Spleen (tissue), 11 donors: ENCODE results near the gene CEP68. TPM values are rescaled to one million over a fixed set of nuclear protein-coding genes. Genes with fewer than 3 reads are reported as not detected.

Source experiments
- DNase-seq: peaks from one replicate; pipeline ENCODE4 v3.0.0-alpha.2; 2020
- H3K27ac ChIP-seq, 8 donors: fragments of 200-600 bp; sonication (generic) in 7 of 8; 1 replicate in 4 of 8; 2 replicates in 4 of 8; pipeline versions ENCODE4 v1.5.0 to v1.8.0; 2016 to 2021; ENCODE audit warnings: inconsistent platforms in 4 of 8, mild to moderate bottlenecking in 4 of 8, moderate library complexity in 1 of 8
- H3K27me3 ChIP-seq, 7 donors: fragments of 200-600 bp; sonication (generic) in 6 of 7; replicated peaks in 1 of 7; 1 replicate in 4 of 7; 2 replicates in 3 of 7; pipeline versions ENCODE4 v1.5.0 to v1.8.0; 2016 to 2021; ENCODE audit warnings: inconsistent platforms in 3 of 7, mild to moderate bottlenecking in 1 of 7
- H3K36me3 ChIP-seq, 6 donors: fragments of 200-600 bp; sonication (generic) in 5 of 6; 1 replicate in 4 of 6; 2 replicates in 2 of 6; pipeline versions ENCODE4 v1.5.0 to v1.8.0; 2016 to 2021; ENCODE audit warnings: inconsistent platforms in 2 of 6
- H3K4me1 ChIP-seq, 6 donors: fragments of 200-600 bp; sonication (generic) in 5 of 6; 1 replicate in 3 of 6; 2 replicates in 3 of 6; pipeline versions ENCODE4 v1.5.0 to v1.8.0; 2016 to 2021; ENCODE audit warnings: inconsistent platforms in 3 of 6
- H3K4me3 ChIP-seq, 8 donors: fragments of 200-600 bp; sonication (generic) in 7 of 8; 1 replicate in 4 of 8; 2 replicates in 4 of 8; pipeline versions ENCODE4 v1.5.0 to v1.8.0; 2016 to 2021; ENCODE audit warnings: inconsistent platforms in 4 of 8, mild to moderate bottlenecking in 4 of 8, moderate library complexity in 2 of 8
- H3K9me3 ChIP-seq, 8 donors: fragments of 200-600 bp; sonication (generic) in 7 of 8; 1 replicate in 4 of 8; 2 replicates in 4 of 8; pipeline versions ENCODE4 v1.5.0 to v1.8.0; 2016 to 2021; ENCODE audit warnings: inconsistent platforms in 4 of 8
- POLR2A ChIP-seq, 3 donors: fragments of 450-650 bp; IDR thresholded peaks; one replicate each; pipeline ENCODE4 v1.5.1; 2017; ENCODE audit warnings: antibody characterized with exemption in 3 of 3, mild to moderate bottlenecking in 1 of 3
- POLR2AphosphoS5 ChIP-seq, 3 donors: sonication (generic); formaldehyde crosslinking; IDR thresholded peaks; one replicate each; pipeline ENCODE4 v1.5.1; 2017; ENCODE audit warnings: antibody characterized with exemption in 3 of 3
- WGBS, 5 donors: extraction: QIAGEN DNeasy Blood & Tissue Kit in 3 of 5; methylation state at CpG; one replicate each; pipeline versions ENCODE4 v1.1.5 to v1.1.7; 2013 to 2018; 5-methylcytosine and 5-hydroxymethylcytosine counted together
- intact Hi-C: fragments of 100-400 bp; cut with DNase I; formaldehyde crosslinking; loops from one replicate; pipeline ENCODE4 v1.15.0; 2023; ENCODE audit warnings: low total_unique reads
- polyA plus RNA-seq, 3 donors: library from polyadenylated mRNA; stranded (reverse); fragments of 200-250 nt; gene quantifications; one replicate each; pipeline ENCODE4 v1.2.1, GENCODE V29; 2013
- total RNA-seq, 7 donors: library from RNA; depleted of rRNA in 3 of 7; stranded (reverse); fragments of >200 nt in 3 of 7; fragmentation: NEBNext Ultra II Directional in 4 of 7; extraction: Animal tissue kit (Norgen Biotek cat#: 25700) in 4 of 7; gene quantifications; one replicate each; pipeline versions ENCODE4 v1.1.0 to v1.2.1, GENCODE V29; 2016 to 2021
- TF ChIP-seq, protein P1 (sequence below), 11 experiments: fragments of 200-600 bp in 7 of 11; fragments of 450-650 bp in 4 of 11; sonication (generic) in 4 of 11; IDR thresholded peaks in 8 of 11; conservative IDR thresholded peaks in 3 of 11; 1 replicate in 7 of 11; 2 replicates in 4 of 11; pipeline versions ENCODE4 v1.4.0 to v1.8.0; 2016 to 2021; ENCODE audit warnings: antibody characterized with exemption in 11 of 11, inconsistent platforms in 4 of 11, mild to moderate bottlenecking in 1 of 11
- donor health status: healthy with polysubstance abuse.
- donor health status: DM: no; HTN: no; CAD: no; lungs with moderate emphysema.
- donor health status: DM: no; HTN: no; CAD: no.
- donor health status: Bipolar disorder and iron deficiency.
- donor health status: healthy.
- donor health status: DM: no; HTN: no; CAD: no.
- donor health status: DM: yes; HTN: yes; CAD: no.

CEP68 gene
- total and polyA plus RNA-seq, 10 donors, result 5.2 to 26.7 (median 19.5) TPM

DNA sequence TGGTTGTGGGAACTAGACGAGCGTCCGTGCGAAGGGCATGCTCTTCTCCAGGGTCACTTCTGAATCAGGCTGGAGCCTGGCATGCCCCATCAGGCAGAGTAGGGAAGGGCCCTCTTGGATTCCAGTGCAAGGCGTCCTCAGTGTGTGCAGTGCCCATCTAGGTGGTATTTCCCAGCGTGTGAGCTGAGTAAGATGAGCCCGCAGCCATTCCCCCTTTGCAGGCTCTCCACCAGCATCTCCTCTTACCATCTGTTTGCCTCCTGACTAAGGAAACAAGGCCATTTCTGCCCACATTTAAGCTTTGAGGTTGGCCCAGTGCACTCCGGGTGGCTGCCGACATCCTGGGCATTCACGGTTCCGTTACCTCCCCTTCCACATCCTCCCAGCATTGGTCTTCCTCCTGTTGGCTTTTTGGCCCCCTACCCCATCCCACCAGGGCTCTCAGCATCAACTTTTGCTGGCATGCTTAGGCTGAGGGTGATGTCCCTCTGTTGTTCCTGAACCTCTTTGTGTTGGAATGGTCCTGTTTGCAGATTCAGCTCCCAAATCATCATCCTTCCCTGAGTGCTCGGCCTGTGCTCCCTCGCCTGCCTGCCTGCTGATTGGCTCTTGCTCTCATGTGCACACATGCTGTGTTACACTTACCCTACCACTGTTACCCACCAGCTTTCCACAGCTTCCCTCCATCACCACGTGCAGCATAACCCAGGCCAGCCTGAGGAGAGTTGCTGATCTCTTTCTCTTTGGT is 11.8 kb downstream of the CEP68 start:
- TF ChIP-seq POLR2AphosphoS5 (IDR thresholded peaks at IDR 0.05) (peak in 1 of 3 donors; percentile 11), POLR2A (IDR thresholded peaks at IDR 0.05) (no peak)
- peaks cover 26 to 97% (median 67%) of the 10 kb centered on the region in 6 donors for H3K4me1 ChIP-seq
- H3K4me3 ChIP-seq, result no peak overlapping the region
- no peaks in the 10 kb centered on the region for H3K27me3 ChIP-seq
- H3K36me3 ChIP-seq, result peaks cover 0 to 41% (median 25%) of the 10 kb centered on the region in 6 donors
- peak overlapping the region in 4 of 8 donors; percentile 33 to 74 (median 60) for H3K27ac ChIP-seq
- WGBS, 5 donors, result 55 to 67% (median 58%) methylated on average over 14 of the region's 14 CpGs
- H3K9me3 ChIP-seq, result no peaks in the 10 kb centered on the region
- intact Hi-C loops, result loop anchor here (10.0 kb wide), 1 partner anchor 57 kb away; no protein-coding TSS in a partner anchor
- no peak for DNase-seq

DNA sequence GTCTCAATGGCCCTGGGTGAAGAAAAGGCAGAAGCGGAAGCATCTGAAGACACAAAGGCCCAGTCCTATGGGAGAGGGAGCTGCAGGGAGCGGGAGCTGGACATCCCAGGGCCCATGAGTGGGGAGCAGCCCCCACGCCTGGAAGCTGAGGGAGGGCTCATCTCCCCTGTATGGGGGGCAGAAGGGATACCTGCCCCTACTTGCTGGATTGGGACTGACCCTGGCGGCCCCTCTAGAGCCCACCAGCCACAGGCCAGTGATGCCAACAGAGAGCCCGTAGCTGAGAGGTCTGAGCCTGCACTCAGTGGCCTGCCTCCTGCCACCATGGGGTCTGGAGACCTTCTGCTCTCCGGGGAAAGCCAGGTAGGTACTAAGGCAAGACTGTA is 13.2 kb downstream of the CEP68 start:
- H3K4me1 ChIP-seq, result peaks cover 26 to 82% (median 58%) of the 10 kb centered on the region in 6 donors
- no peaks in the 10 kb centered on the region for H3K27me3 ChIP-seq
- 84 to 95% (median 89%) methylated on average over 4 to 6 of the region's 6 CpGs for WGBS, 5 donors
- H3K9me3 ChIP-seq, result no peaks in the 10 kb centered on the region
- no peak overlapping the region for H3K4me3 ChIP-seq
- peak overlapping the region in 6 of 8 donors; percentile 22 to 74 (median 52) for H3K27ac ChIP-seq
- TF ChIP-seq POLR2A (IDR thresholded peaks at IDR 0.05), result no peak
- TF ChIP-seq, protein P1, sequence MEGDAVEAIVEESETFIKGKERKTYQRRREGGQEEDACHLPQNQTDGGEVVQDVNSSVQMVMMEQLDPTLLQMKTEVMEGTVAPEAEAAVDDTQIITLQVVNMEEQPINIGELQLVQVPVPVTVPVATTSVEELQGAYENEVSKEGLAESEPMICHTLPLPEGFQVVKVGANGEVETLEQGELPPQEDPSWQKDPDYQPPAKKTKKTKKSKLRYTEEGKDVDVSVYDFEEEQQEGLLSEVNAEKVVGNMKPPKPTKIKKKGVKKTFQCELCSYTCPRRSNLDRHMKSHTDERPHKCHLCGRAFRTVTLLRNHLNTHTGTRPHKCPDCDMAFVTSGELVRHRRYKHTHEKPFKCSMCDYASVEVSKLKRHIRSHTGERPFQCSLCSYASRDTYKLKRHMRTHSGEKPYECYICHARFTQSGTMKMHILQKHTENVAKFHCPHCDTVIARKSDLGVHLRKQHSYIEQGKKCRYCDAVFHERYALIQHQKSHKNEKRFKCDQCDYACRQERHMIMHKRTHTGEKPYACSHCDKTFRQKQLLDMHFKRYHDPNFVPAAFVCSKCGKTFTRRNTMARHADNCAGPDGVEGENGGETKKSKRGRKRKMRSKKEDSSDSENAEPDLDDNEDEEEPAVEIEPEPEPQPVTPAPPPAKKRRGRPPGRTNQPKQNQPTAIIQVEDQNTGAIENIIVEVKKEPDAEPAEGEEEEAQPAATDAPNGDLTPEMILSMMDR (IDR thresholded peaks at IDR 0.05 in 8 of 11, conservative IDR thresholded peaks at IDR 0.05 in 3 of 11), result no peak
- peak in 2 of 3 donors; percentile 10 to 63 for TF ChIP-seq POLR2AphosphoS5 (IDR thresholded peaks at IDR 0.05)
- H3K36me3 ChIP-seq, result peaks cover 0 to 56% (median 30%) of the 10 kb centered on the region in 6 donors
- intact Hi-C loops, result loop anchor here (10.0 kb wide), 1 partner anchor 55 kb away; no protein-coding TSS in a partner anchor
- no peak for DNase-seq

DNA sequence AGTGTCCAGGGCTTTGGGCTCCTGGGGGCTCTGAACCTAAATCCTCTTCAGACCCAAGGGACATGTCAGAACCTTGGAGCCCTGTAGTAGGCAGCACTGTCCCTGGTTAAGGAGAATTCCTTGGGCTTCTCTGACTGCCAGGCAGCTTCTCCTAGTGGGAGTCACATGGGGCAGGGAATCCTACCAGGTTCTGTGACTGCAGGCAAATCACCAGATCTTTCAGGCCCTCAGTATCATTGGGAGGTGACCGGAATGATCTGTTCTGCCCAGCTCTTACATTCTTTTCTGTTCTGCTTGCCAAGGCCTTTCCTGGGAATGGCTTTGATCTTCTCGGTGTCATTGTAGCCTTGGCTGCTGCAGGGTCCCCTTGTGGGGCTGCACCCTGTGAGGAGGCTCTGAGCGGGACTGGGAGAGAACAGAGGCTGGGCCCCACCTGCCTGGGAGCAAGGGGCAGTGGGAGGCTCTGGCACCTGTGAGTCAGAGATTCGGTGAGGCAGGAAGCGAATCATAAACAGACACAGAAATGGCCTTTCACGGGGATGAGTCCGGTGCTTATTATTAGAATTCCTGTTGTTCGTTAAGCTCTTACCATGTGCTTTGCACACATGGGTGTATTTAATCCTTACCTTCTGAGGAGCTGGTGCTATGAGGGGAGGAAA is 14.1 kb downstream of the CEP68 start:
- Histone ChIP-seq H3K27ac (peak overlapping the region in 5 of 8 donors; percentile 25 to 74 (median 60)), H3K27me3 (no peaks in the 10 kb centered on the region), H3K9me3 (no peaks in the 10 kb centered on the region), H3K36me3 (peaks cover 0 to 64% (median 34%) of the 10 kb centered on the region in 6 donors), H3K4me3 (no peak overlapping the region), H3K4me1 (peaks cover 17 to 76% (median 50%) of the 10 kb centered on the region in 6 donors)
- no peak for TF ChIP-seq POLR2A (IDR thresholded peaks at IDR 0.05)
- TF ChIP-seq, protein P1 (IDR thresholded peaks at IDR 0.05 in 8 of 11, conservative IDR thresholded peaks at IDR 0.05 in 3 of 11), result no peak
- TF ChIP-seq POLR2AphosphoS5 (IDR thresholded peaks at IDR 0.05), result peak; percentile 5 to 60 (median 41)
- intact Hi-C loops, result no loop called here
- WGBS, 5 donors, result 50 to 72% (median 64%) methylated on average over 8 of the region's 8 CpGs
- DNase-seq, result no peak

DNA sequence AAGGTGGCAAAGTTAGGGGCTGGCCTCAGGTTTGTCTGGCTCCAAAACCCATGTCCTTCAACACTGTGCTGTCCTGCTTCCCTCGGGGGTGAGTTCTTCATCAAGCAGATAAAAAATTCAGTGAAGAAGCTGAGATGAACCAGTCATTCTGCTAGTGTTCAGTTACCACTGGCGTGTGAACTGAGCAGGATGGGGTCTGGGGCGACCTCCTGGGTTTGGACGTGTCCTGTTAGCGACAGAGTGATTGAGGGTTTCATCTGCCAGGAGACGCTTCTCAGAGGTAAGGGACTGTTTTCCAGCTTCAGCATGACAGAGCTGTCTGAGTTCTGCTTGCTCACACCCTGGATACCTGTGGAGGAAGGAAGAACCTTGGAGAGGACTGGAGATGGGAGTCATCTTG is 14.6 kb downstream of the CEP68 start:
- TF ChIP-seq POLR2A (IDR thresholded peaks at IDR 0.05) (no peak), POLR2AphosphoS5 (IDR thresholded peaks at IDR 0.05) (no peak)
- TF ChIP-seq, protein P1 (IDR thresholded peaks at IDR 0.05 in 8 of 11, conservative IDR thresholded peaks at IDR 0.05 in 3 of 11), result no peak
- H3K27me3 ChIP-seq, result no peaks in the 10 kb centered on the region
- no peak overlapping the region for H3K4me3 ChIP-seq
- 82 to 90% (median 88%) methylated on average over 6 of the region's 6 CpGs for WGBS, 5 donors
- no peaks in the 10 kb centered on the region for H3K9me3 ChIP-seq
- DNase-seq, result no peak
- H3K27ac ChIP-seq, result peak overlapping the region in 4 of 8 donors; percentile 5 to 74 (median 26)
- peaks cover 0 to 70% (median 34%) of the 10 kb centered on the region in 6 donors for H3K36me3 ChIP-seq
- intact Hi-C loops, result no loop called here
- H3K4me1 ChIP-seq, result peaks cover 19 to 76% (median 45%) of the 10 kb centered on the region in 6 donors
